ENCODE results near the gene STRA6.

Gene STRA6

GRCh38 chr15:74138642-74139041 lies 63.9 kb downstream of the STRA6 start:
- Histone ChIP-seq H4K20me1 (ENCODE audit: insufficient read depth, low read length, poor library complexity, severe bottlenecking) (no peaks in the 10 kb centered on the region), H3F3A (ENCODE audit: low read depth) (no peaks in the 10 kb centered on the region), H3K4me1 (ENCODE audit: insufficient read depth, low read length, poor library complexity, severe bottlenecking) (peaks cover 28% of the 10 kb centered on the region), H2AFZ (ENCODE audit: low read length) (no peak overlapping the region), H3K9me3 (ENCODE audit: insufficient read depth, low read depth, low read length) (no peaks in the 10 kb centered on the region), H3K27me3 (ENCODE audit: insufficient read depth, low read length, poor library complexity, severe bottlenecking) (no peaks in the 10 kb centered on the region), H3K9me2 (replicated peaks; ENCODE audit: low read depth, low read length) (no peaks in the 10 kb centered on the region), H3K9ac (ENCODE audit: low read depth, low read length, poor library complexity, severe bottlenecking) (no peak overlapping the region), H3K4me3 (ENCODE audit: low read length, poor library complexity, severe bottlenecking) (no peak overlapping the region), H3K36me3 (ENCODE audit: insufficient read depth, low read length) (no peaks in the 10 kb centered on the region), H3K79me2 (ENCODE audit: insufficient read depth, low read length) (no peaks in the 10 kb centered on the region), H3K4me2 (ENCODE audit: low read depth, low read length, poor library complexity, severe bottlenecking) (no peak overlapping the region)
- TF ChIP-seq CTCF (conservative IDR thresholded peaks at IDR 0.05; ENCODE audit: low read length) (no peak), EZH2phosphoT487 (IDR thresholded peaks at IDR 0.05; ENCODE audit: borderline replicate concordance) (no peak)

- Histone ChIP-seq H2AFZ (ENCODE audit: low read length) (no peak overlapping the region), H3K27me3 (ENCODE audit: insufficient read depth, low read length, poor library complexity, severe bottlenecking) (no peaks in the 10 kb centered on the region), H4K20me1 (ENCODE audit: insufficient read depth, low read length, poor library complexity, severe bottlenecking) (no peaks in the 10 kb centered on the region), H3K79me2 (ENCODE audit: insufficient read depth, low read length) (no peaks in the 10 kb centered on the region), H3K4me1 (ENCODE audit: insufficient read depth, low read length, poor library complexity, severe bottlenecking) (peaks cover 28% of the 10 kb centered on the region), H3K9me2 (replicated peaks; ENCODE audit: low read depth, low read length) (no peaks in the 10 kb centered on the region), H3K36me3 (ENCODE audit: insufficient read depth, low read length) (no peaks in the 10 kb centered on the region), H3K9me3 (ENCODE audit: insufficient read depth, low read depth, low read length) (no peaks in the 10 kb centered on the region), H3K9ac (ENCODE audit: low read depth, low read length, poor library complexity, severe bottlenecking) (no peak overlapping the region), H3F3A (ENCODE audit: low read depth) (no peaks in the 10 kb centered on the region), H3K4me2 (ENCODE audit: low read depth, low read length, poor library complexity, severe bottlenecking) (no peak overlapping the region), H3K4me3 (ENCODE audit: low read length, poor library complexity, severe bottlenecking) (no peak overlapping the region)
- TF ChIP-seq CTCF (conservative IDR thresholded peaks at IDR 0.05; ENCODE audit: low read length) = no peak
- no peak for TF ChIP-seq EZH2phosphoT487 (IDR thresholded peaks at IDR 0.05; ENCODE audit: borderline replicate concordance)
Measured at GRCh38 chr15:74137537-74137894, 65.1 kb downstream of the STRA6 start.

GRCh38 chr15:74136814-74137536 lies 65.6 kb downstream of the STRA6 start:
- Histone ChIP-seq H3K4me2 (ENCODE audit: low read depth, low read length, poor library complexity, severe bottlenecking) (peak overlapping the region; percentile 75), H3K4me3 (ENCODE audit: low read length, poor library complexity, severe bottlenecking) (peak overlapping the region; percentile 78), H3K79me2 (ENCODE audit: insufficient read depth, low read length) (no peaks in the 10 kb centered on the region), H4K20me1 (ENCODE audit: insufficient read depth, low read length, poor library complexity, severe bottlenecking) (no peaks in the 10 kb centered on the region), H3K9ac (ENCODE audit: low read depth, low read length, poor library complexity, severe bottlenecking) (peak overlapping the region; percentile 70), H3K9me2 (replicated peaks; ENCODE audit: low read depth, low read length) (no peaks in the 10 kb centered on the region), H3K36me3 (ENCODE audit: insufficient read depth, low read length) (no peaks in the 10 kb centered on the region), H3F3A (ENCODE audit: low read depth) (no peaks in the 10 kb centered on the region), H3K27me3 (ENCODE audit: insufficient read depth, low read length, poor library complexity, severe bottlenecking) (no peaks in the 10 kb centered on the region), H3K4me1 (ENCODE audit: insufficient read depth, low read length, poor library complexity, severe bottlenecking) (peaks cover 28% of the 10 kb centered on the region), H3K9me3 (ENCODE audit: insufficient read depth, low read depth, low read length) (no peaks in the 10 kb centered on the region), H2AFZ (ENCODE audit: low read length) (peak overlapping the region; percentile 88)
- TF ChIP-seq EZH2phosphoT487 (IDR thresholded peaks at IDR 0.05; ENCODE audit: borderline replicate concordance) = no peak
- no peak for TF ChIP-seq CTCF (conservative IDR thresholded peaks at IDR 0.05; ENCODE audit: low read length)
